Activated CD8-positive, alpha-beta memory T cell treated with anti-CD3 and anti-CD28 coated beads for 36 hours (primary cell): ENCODE results near the gene PKNOX2. TPM values are rescaled to one million over a fixed set of nuclear protein-coding genes. Genes with fewer than 3 reads are reported as not detected.

Source experiments
- CTCF ChIA-PET: fragments of 350-600 bp; sonication (Branson Sonifier 250); formaldehyde crosslinking; loops from one replicate; lab custom pipeline; 2021; ENCODE audit warnings: antibody characterized with exemption; lab: Charles Lee
- POLR2A ChIA-PET: fragments of 350-600 bp; sonication (Branson Sonifier 250); formaldehyde crosslinking; loops from one replicate; lab custom pipeline; 2021; ENCODE audit warnings: antibody characterized with exemption; lab: Charles Lee
- total RNA-seq, 2 experiments: library from RNA; stranded (reverse); gene quantifications; one replicate each; pipeline ENCODE4 v1.2.3, GENCODE V29; 2021

PKNOX2 gene
- total RNA-seq, 2 experiments from 2014 or later: not detected

DNA sequence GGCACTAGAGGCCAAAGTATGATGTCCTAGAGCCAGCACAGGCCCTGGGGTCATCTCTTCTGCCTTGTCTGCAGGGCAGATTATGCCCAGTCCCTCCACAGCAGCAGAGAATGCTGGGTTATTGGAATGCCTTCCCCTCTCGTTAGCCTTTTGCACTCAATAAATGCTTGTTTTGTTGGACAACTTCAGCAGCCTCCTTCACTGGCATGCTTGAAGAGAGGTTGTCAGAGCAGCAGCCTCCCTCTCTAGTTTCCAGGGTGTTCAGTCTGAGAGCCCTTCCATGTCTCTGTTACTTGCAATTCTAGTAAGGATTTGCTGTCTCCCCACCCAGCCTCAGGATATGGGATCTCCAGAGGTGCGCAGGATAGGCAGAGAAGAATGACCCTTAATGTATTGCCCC lies 82.9 kb downstream of the PKNOX2 start:
- POLR2A ChIA-PET: no interaction called here
- CTCF ChIA-PET: interaction anchor here (0.8 kb wide), 1 partner anchor 32 kb away, joined by 4 read pairs; no protein-coding TSS in a partner anchor

- POLR2A ChIA-PET: no interaction called here
- CTCF ChIA-PET: no interaction called here
Observed at GRCh38 chr11:125250318-125251213, 86.0 kb downstream of the PKNOX2 start.

GRCh38 chr11:125251214-125251545 lies 86.6 kb downstream of the PKNOX2 start:
- POLR2A ChIA-PET: no interaction called here

DNA sequence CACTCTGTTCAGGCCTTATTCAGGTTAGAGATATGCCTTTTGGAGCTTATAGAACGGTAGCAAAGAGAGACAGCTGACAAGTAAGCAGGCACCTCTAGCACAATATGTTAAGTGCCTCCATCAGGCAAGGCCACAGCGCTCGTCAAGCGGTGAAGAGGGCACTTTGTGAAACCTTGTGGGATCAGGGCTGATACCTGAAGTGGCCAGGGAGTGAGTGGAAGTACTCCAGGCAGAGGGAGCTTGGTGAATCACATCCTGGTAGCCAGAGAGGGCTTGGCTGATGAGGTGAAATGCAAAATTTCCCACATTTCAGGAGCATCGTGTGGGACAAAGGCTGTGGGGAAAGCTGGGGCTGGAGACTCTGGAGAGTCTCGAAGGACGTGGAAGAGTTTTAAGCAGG lies 87.4 kb downstream of the PKNOX2 start:
- ChIA-PET CTCF (no interaction called here), POLR2A (no interaction called here)

More at GRCh38 chr11:125251214-125251545, 86.6 kb downstream of the PKNOX2 start:
- CTCF ChIA-PET: no interaction called here

- ChIA-PET CTCF (no interaction called here), POLR2A (no interaction called here)
Observed at GRCh38 chr11:125253289-125253688, 88.7 kb downstream of the PKNOX2 start.

GRCh38 chr11:125253795-125254525 lies 89.4 kb downstream of the PKNOX2 start:
- ChIA-PET POLR2A (no interaction called here), CTCF (no interaction called here)

GRCh38 chr11:125256541-125257189 lies 92.1 kb downstream of the PKNOX2 start:
- ChIA-PET CTCF (no interaction called here), POLR2A (no interaction called here)

- CTCF ChIA-PET: no interaction called here
- POLR2A ChIA-PET: no interaction called here
Observed at GRCh38 chr11:125257190-125257579, 92.6 kb downstream of the PKNOX2 start.

GRCh38 chr11:125257751-125258150 lies 93.2 kb downstream of the PKNOX2 start:
- POLR2A ChIA-PET: no interaction called here
- CTCF ChIA-PET: no interaction called here

DNA sequence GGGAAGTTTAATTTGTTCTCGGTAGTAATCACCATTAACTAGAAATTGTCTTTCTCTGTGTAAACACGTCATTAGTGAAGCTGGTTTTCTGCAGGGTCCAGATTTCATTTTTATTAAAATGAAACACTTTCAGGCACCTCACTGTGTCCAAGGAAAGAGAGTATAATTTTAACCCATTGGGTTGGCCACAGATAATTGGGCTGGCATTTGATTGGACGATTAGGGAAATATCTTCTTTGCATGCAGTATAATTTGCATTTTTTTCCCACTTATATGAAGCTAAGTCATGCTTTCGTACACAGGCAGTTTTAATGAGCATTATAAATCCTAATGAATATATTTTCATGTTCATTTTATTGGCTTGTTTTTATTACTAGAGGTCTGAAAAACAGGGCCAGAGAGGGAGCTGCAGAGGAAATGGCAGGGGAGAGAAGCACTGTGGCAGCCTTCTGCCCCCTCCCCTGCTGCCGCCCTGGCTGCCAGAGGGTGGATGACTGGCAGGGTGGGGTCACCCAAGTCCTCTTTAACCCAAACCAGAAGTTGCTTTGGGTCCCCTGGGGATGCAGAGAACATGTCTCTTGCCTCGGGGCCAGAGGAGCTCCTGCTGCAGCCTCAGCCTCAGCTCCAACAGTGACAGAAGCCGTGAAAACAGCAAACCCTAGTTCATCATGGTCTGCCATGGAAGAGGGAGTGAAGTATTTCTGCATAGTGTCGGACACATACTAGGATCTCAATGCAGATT lies 93.9 kb downstream of the PKNOX2 start:
- CTCF ChIA-PET: no interaction called here
- POLR2A ChIA-PET: no interaction called here

- POLR2A ChIA-PET: no interaction called here
- CTCF ChIA-PET: no interaction called here
Observed at GRCh38 chr11:125261588-125261987, 97.0 kb downstream of the PKNOX2 start.

GRCh38 chr11:125262194-125262829 lies 97.8 kb downstream of the PKNOX2 start:
- ChIA-PET POLR2A (no interaction called here), CTCF (no interaction called here)

DNA sequence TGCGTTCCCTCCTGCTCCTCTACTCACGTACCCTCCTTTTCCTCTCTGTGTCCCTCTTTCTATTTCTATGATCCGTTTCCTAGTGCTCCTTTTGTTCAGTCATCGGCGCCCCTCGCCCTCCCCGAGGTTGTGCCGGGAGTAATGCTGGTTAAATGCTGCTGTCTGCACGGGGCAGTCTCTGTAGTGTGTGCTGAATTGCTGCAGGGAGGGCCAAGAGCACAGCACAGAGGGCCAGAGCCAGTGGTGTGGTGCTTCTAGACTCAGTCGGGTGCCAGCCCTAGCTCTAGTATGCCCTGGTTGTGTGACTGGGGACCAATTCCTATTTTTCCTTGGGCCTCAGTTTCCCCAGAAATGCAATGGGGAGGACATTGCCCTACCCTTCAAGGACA lies 98.3 kb downstream of the PKNOX2 start:
- CTCF ChIA-PET: no interaction called here
- POLR2A ChIA-PET: no interaction called here

- POLR2A ChIA-PET: no interaction called here
Observed at GRCh38 chr11:125263268-125263790, 98.8 kb downstream of the PKNOX2 start.

DNA sequence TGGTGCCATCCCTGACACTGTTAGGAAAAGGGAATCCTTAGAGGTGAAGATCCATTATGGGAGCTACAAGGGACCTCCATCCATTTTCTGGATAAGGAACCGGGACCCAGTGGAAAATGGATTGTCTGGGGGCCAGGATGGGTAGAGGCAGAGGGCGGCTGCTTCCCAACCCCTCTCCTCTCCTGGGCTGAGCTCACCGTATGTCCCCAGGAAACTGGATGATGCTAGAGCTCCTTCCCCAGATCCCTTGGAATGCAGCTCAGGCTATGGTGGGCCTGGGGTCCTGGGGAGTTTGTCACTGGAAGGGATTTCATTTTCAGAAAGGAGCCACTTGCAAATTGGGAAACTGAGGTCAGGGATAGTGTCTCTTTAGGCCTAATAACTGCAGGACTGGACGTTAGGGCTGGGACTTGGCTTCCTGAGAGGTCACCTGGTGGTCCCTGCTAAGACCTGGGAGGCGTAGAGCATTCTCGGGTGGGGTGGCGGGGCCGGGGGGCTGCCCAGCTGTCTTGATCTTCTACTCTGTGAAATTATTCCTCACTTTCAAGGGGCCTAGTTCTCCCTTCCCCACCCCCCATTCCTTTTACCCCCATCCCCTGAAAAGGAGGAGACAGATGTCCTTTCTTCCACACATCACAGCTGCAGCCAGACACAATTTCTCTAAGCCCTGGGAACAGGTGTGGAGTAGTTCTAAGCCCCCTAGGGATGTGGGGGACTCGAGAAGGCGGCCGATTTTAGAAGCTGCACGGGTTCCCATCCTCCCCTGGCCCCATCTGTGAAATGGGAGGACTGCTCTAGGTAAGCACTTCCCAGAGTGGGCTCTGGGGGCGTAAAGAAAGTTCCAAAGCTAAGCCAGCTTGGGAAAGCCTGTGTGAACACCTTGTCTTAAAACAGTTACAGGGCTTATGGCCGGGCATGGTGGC lies 99.8 kb downstream of the PKNOX2 start:
- ChIA-PET POLR2A (no interaction called here), CTCF (no interaction called here)

More at GRCh38 chr11:125263268-125263790, 98.8 kb downstream of the PKNOX2 start:
- CTCF ChIA-PET: interaction anchor here (0.6 kb wide), 1 partner anchor 961 kb away, joined by 3 read pairs; no protein-coding TSS in a partner anchor

GRCh38 chr11:125267548-125267947 lies 103.0 kb downstream of the PKNOX2 start:
- ChIA-PET POLR2A (no interaction called here), CTCF (no interaction called here)

DNA sequence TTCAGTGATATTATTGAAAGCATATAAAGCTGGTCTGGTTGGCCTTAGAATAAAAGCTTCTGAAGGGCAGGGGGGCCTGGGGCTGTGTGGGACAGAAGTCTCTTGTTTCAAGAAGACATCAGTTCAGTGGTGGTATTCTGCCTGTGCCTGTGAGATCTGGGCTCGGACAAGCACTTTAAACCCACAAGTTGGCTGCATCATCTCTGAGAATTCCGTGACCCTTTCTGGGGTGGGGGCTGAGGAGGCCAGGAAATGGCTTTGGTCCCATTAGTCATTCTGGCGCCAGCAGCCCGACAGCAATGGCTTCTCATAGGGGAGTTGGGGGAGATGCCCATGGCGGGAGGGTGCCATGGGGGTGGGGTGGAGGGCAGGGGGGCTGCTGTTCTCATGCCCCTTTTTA lies 104.1 kb downstream of the PKNOX2 start:
- ChIA-PET CTCF (no interaction called here), POLR2A (no interaction called here)

DNA sequence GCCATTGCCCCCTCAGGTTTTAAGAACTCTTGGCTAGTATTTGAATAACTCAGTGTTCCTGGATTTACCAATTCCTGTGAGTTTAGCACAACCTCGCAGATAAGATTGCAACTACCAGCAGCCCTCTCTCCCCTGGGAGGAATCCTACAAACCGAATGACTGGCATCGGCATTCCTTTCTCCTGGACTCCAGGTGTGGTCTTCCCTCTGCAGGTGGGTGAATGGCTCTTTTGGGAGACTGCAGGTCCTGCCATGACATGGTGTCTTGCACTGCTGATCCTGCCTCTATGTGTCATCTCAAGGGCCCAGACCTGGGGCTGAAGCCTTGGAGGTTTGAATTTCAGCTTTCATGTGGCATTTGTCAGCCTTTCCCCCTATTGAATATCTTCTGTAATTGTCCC lies 105.6 kb downstream of the PKNOX2 start:
- POLR2A ChIA-PET: no interaction called here
- CTCF ChIA-PET: no interaction called here
